Measurements from ENCODE around the gene HSP90AB1. TPM values are rescaled to one million over a fixed set of nuclear protein-coding genes. Genes with fewer than 3 reads are reported as not detected.

The HSP90AB1 gene
- total and polyA plus RNA-seq, 9 of the 15 experiments (the other 6 are each of a cell fraction or from before 2014, with no cell fraction given): 1,780 to 3,358 (median 2,262) TPM

DNA sequence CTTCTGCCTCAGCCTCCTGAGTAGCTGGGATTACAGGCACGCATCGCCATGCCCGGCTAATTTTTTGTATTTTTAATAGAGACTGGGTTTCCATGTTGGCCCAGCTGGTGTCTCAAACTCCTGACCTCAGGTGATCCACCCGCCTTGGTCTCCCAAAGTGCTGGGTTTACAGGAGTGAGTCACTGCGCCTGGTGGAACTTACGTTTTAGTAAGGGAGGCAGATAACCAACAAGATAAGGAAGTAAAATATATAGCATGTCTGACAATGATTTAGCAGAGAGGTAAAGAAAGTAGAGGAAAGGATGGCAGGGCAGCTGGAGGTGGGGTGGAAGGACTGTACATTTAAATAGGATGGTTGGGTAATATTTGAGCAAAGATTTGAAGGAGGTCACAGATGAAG lies 42.9 kb upstream of the HSP90AB1 start (continued):
- TF ChIP-seq BDP1 (IDR thresholded peaks at IDR 0.05; ENCODE audit: insufficient read depth, insufficient read length) (no peak), ELF4 (CRISPR knock-in tag; IDR thresholded peaks at IDR 0.05) (no peak), NBN (IDR thresholded peaks at IDR 0.05; ENCODE audit: low read depth) (peak; percentile 80; the same call in 1 of the 2 replicates), ARHGAP35 (IDR thresholded peaks at IDR 0.05; ENCODE audit: partially characterized antibody) (no peak), TBP (optimal IDR thresholded peaks at IDR 0.05; ENCODE audit: low read depth, low read length) (no peak), SIN3B (IDR thresholded peaks at IDR 0.05; ENCODE audit: low read depth) (no peak), YBX1 (IDR thresholded peaks at IDR 0.05) (no peak), MEIS2 (IDR thresholded peaks at IDR 0.05; ENCODE audit: partially characterized antibody) (peak; percentile 92), JUND (IDR thresholded peaks at IDR 0.05; ENCODE audit: borderline replicate concordance, low read depth, low read length) (peak; percentile 96), JUND (tag; IDR thresholded peaks at IDR 0.05; ENCODE audit: borderline replicate concordance, low read depth, low read length) (peak; percentile 91; the same call in 1 of the 3 replicates), GABPA (tag; conservative IDR thresholded peaks at IDR 0.05; ENCODE audit: low read depth) (no peak), ETV5 (CRISPR knock-in tag; IDR thresholded peaks at IDR 0.05; ENCODE audit: low read depth) (0 out of 2 replicates have a peak, but pooled peaks have one; percentile 41), HDAC2 (IDR thresholded peaks at IDR 0.05) (peak; percentile 27; the same call in 1 of the 2 replicates)
- TF ChIP-seq, protein P1, sequence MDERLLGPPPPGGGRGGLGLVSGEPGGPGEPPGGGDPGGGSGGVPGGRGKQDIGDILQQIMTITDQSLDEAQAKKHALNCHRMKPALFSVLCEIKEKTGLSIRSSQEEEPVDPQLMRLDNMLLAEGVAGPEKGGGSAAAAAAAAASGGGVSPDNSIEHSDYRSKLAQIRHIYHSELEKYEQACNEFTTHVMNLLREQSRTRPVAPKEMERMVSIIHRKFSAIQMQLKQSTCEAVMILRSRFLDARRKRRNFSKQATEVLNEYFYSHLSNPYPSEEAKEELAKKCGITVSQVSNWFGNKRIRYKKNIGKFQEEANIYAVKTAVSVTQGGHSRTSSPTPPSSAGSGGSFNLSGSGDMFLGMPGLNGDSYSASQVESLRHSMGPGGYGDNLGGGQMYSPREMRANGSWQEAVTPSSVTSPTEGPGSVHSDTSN (CRISPR knock-in tag; IDR thresholded peaks at IDR 0.05; ENCODE audit: low read depth): no peak
- TF ChIP-seq, protein P1 (tag; conservative IDR thresholded peaks at IDR 0.05; ENCODE audit: low read depth): peak; percentile 79
- TF ChIP-seq, protein P2, sequence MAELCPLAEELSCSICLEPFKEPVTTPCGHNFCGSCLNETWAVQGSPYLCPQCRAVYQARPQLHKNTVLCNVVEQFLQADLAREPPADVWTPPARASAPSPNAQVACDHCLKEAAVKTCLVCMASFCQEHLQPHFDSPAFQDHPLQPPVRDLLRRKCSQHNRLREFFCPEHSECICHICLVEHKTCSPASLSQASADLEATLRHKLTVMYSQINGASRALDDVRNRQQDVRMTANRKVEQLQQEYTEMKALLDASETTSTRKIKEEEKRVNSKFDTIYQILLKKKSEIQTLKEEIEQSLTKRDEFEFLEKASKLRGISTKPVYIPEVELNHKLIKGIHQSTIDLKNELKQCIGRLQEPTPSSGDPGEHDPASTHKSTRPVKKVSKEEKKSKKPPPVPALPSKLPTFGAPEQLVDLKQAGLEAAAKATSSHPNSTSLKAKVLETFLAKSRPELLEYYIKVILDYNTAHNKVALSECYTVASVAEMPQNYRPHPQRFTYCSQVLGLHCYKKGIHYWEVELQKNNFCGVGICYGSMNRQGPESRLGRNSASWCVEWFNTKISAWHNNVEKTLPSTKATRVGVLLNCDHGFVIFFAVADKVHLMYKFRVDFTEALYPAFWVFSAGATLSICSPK (IDR thresholded peaks at IDR 0.05; ENCODE audit: borderline replicate concordance): no peak
- TF ChIP-seq, protein P3, sequence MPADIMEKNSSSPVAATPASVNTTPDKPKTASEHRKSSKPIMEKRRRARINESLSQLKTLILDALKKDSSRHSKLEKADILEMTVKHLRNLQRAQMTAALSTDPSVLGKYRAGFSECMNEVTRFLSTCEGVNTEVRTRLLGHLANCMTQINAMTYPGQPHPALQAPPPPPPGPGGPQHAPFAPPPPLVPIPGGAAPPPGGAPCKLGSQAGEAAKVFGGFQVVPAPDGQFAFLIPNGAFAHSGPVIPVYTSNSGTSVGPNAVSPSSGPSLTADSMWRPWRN (IDR thresholded peaks at IDR 0.05; ENCODE audit: low read depth): no peak
- TF ChIP-seq, protein P4, sequence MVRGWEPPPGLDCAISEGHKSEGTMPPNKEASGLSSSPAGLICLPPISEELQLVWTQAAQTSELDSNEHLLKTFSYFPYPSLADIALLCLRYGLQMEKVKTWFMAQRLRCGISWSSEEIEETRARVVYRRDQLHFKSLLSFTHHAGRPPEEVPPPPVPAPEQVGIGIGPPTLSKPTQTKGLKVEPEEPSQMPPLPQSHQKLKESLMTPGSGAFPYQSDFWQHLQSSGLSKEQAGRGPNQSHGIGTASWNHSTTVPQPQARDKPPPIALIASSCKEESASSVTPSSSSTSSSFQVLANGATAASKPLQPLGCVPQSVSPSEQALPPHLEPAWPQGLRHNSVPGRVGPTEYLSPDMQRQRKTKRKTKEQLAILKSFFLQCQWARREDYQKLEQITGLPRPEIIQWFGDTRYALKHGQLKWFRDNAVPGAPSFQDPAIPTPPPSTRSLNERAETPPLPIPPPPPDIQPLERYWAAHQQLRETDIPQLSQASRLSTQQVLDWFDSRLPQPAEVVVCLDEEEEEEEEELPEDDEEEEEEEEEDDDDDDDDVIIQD (CRISPR knock-in tag; IDR thresholded peaks at IDR 0.05): no peak
- TF ChIP-seq, protein P5, sequence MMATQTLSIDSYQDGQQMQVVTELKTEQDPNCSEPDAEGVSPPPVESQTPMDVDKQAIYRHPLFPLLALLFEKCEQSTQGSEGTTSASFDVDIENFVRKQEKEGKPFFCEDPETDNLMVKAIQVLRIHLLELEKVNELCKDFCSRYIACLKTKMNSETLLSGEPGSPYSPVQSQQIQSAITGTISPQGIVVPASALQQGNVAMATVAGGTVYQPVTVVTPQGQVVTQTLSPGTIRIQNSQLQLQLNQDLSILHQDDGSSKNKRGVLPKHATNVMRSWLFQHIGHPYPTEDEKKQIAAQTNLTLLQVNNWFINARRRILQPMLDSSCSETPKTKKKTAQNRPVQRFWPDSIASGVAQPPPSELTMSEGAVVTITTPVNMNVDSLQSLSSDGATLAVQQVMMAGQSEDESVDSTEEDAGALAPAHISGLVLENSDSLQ (IDR thresholded peaks at IDR 0.05): peak; percentile 72
- TF ChIP-seq, protein P6, sequence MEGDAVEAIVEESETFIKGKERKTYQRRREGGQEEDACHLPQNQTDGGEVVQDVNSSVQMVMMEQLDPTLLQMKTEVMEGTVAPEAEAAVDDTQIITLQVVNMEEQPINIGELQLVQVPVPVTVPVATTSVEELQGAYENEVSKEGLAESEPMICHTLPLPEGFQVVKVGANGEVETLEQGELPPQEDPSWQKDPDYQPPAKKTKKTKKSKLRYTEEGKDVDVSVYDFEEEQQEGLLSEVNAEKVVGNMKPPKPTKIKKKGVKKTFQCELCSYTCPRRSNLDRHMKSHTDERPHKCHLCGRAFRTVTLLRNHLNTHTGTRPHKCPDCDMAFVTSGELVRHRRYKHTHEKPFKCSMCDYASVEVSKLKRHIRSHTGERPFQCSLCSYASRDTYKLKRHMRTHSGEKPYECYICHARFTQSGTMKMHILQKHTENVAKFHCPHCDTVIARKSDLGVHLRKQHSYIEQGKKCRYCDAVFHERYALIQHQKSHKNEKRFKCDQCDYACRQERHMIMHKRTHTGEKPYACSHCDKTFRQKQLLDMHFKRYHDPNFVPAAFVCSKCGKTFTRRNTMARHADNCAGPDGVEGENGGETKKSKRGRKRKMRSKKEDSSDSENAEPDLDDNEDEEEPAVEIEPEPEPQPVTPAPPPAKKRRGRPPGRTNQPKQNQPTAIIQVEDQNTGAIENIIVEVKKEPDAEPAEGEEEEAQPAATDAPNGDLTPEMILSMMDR (IDR thresholded peaks at IDR 0.05 in 2 of 3, conservative IDR thresholded peaks at IDR 0.05 in 1 of 3; ENCODE audit: insufficient read depth in 2 of 3, low read depth in 1 of 3, low read length in 3 of 3): no peak

Measured in K562 (cell line).